AG04450 (cell line): ENCODE results near the gene PSTPIP1. TPM values are rescaled to one million over a fixed set of nuclear protein-coding genes. Genes with fewer than 3 reads are reported as not detected.

ENCODE experiments used
- CTCF ChIA-PET: fragments of 300-600, 350-600 bp; formaldehyde crosslinking; extraction: SDS; loops from one replicate; lab custom pipeline; 2022; ENCODE audit warnings: antibody characterized with exemption, inconsistent platforms; lab: Charles Lee
- POLR2A ChIA-PET: fragments of 350-600 bp; formaldehyde crosslinking; extraction: SDS; loops from one replicate; lab custom pipeline; 2021; ENCODE audit warnings: antibody characterized with exemption, inconsistent platforms; lab: Yijun Ruan, JAX
- DNase-seq: peaks from one replicate; pipeline ENCODE4 v3.0.0-alpha.2; 2011; ENCODE audit warnings: low read depth, low spot score
- H3K27ac ChIP-seq: one replicate; pipeline ENCODE4 v1.5.1; 2012; ENCODE audit warnings: low read depth, low read length, control low read depth
- H3K27me3 ChIP-seq: one replicate; pipeline ENCODE4 v1.6.0; 2012; ENCODE audit warnings: low read length; ENCODE audit not compliant: control insufficient read depth, insufficient read depth
- H3K4me3 ChIP-seq: 2 replicates; pipeline ENCODE4 v1.5.1; 2011; ENCODE audit warnings: mild to moderate bottlenecking, low read depth, low read length, control low read depth
- H3K9me3 ChIP-seq: 2 replicates; pipeline ENCODE4 v1.5.1; 2012; ENCODE audit warnings: low read length; ENCODE audit not compliant: control insufficient read depth, insufficient read depth
- polyA plus RNA-seq: library from polyadenylated mRNA; depleted of rRNA; stranded (reverse); fragments of >200 nt; gene quantifications from 2 replicates; pipeline ENCODE4 v1.2.3, GENCODE V29; 2011
- TF ChIP-seq, protein P1 (sequence below): IDR thresholded peaks from 2 replicates; pipeline ENCODE4 v1.5.1; 2011; ENCODE audit warnings: low read depth, low read length, control low read depth, inconsistent platforms

PSTPIP1 gene
- polyA plus RNA-seq, 1 experiment = 0.21 TPM

DNA sequence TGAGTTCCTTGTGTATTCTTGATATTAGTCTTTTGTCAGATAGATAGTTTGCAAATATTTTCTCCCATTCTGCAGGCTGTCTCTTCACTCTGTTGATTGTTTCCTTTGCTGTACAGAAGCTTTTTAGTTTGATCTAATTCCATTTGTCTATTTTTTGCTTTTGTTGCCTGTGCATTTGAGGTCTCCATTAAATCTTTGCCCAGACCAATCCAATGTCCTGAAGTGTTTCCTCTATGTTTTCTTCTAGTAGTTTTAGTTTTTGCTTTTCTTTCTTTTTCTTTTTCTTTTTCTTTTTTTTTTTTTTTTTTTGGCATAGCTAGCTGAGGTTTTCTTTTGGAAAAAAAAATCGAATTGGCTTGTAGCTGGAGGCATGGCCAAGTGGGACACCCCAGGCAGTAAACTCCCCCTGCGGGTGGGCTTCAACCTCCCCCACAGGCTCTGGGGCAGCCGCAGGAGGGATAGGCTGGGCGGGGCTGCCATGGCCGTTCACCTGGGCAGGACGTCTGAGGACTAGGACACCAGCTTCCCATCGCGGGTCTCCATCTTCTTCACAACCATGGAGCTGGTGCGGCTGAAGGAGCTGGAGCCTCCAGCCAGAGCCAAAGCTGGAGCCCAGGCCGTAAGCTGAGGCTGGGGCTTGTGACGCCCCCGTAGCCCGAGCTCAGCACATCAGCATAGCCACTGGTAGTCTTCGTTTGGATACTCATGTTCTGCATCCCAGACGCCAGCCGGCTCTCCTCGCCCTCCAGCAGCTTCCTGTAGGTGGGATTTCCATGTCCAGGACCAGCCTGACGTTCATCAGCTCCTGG, 16.2 kb upstream of the PSTPIP1 start:
- peaks cover 9% of the 10 kb centered on the region for H3K9me3 ChIP-seq
- H3K27ac ChIP-seq = peak overlapping the region; percentile 31
- H3K27me3 ChIP-seq = peaks cover 6% of the 10 kb centered on the region
- no peak overlapping the region for H3K4me3 ChIP-seq
- ChIA-PET CTCF (interaction anchor here (0.6 to 1.3 kb wide), 3 partner anchors 8 to 129 kb away, joined by 4 to 5 read pairs (median 4); no protein-coding TSS in a partner anchor), POLR2A (no interaction called here)
- no peak for DNase-seq
- TF ChIP-seq, protein P1, sequence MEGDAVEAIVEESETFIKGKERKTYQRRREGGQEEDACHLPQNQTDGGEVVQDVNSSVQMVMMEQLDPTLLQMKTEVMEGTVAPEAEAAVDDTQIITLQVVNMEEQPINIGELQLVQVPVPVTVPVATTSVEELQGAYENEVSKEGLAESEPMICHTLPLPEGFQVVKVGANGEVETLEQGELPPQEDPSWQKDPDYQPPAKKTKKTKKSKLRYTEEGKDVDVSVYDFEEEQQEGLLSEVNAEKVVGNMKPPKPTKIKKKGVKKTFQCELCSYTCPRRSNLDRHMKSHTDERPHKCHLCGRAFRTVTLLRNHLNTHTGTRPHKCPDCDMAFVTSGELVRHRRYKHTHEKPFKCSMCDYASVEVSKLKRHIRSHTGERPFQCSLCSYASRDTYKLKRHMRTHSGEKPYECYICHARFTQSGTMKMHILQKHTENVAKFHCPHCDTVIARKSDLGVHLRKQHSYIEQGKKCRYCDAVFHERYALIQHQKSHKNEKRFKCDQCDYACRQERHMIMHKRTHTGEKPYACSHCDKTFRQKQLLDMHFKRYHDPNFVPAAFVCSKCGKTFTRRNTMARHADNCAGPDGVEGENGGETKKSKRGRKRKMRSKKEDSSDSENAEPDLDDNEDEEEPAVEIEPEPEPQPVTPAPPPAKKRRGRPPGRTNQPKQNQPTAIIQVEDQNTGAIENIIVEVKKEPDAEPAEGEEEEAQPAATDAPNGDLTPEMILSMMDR = no peak

DNA sequence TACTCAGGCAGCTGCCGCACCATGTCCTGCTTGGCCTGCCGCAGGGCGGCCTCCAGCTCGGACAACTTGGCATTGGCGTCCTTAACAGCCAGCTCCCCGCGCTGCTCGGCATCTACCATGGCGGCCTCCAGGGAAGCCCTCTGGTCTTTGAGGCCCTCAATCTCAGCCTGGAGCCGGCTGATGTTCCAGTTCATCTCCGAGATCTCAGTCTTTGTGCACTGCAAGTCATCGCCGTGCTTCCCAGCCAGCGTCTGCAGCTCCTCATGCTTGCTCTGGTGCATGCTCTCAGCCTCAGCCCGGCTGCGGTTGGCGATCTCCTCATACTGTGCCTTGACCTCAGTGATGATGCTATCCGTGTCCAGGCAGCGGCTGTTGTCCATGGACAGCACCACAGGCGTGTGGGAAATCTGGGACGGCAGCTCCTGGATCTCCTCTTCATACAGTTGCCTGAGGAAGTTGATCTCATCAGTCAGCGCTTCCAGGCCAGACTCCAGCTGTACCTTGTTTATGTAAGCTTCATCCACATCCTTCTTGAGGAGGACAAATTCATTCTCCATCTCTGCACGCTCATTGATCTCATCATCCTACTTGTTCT, 15.5 kb upstream of the PSTPIP1 start:
- no peak overlapping the region for H3K4me3 ChIP-seq
- ChIA-PET POLR2A (no interaction called here), CTCF (interaction anchor here (0.7 to 1.3 kb wide), 2 partner anchors 9 to 44 kb away, joined by 4 read pairs; no protein-coding TSS in a partner anchor)
- peaks cover 4% of the 10 kb centered on the region for H3K27me3 ChIP-seq
- H3K27ac ChIP-seq = peak overlapping the region; percentile 31
- DNase-seq = peak; percentile 18
- TF ChIP-seq, protein P1 = no peak
- H3K9me3 ChIP-seq = peaks cover 9% of the 10 kb centered on the region

DNA sequence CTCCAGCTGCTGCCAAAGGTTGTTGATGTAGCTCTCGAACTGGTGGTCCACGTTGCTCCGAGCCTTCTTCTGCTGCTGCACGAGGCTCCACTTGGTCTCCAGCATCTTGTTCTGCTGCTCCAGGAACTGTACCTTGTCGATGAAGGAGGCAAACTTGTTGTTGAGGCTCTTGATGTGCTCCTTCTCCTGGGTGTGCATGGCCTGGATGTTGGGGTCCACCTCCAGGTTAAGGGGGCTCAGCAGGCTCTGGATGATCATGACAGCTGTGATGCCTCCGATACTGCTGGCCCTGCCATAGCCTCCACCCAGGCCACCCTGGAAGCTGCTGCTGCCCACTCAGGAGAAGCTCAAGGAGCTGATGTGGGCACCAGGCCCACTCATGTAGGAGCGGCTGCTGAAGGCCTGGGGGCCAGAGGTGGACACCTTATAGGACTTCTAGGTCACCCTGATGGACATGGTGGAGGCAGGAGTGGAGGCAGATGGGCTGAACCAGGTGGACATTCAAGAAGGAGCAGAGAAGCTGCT, 14.9 kb upstream of the PSTPIP1 start:
- no peak for DNase-seq
- CTCF ChIA-PET = interaction anchor here (1.3 kb wide), 1 partner anchor 44 kb away, joined by 4 read pairs; no protein-coding TSS in a partner anchor
- Histone ChIP-seq H3K4me3 (no peak overlapping the region), H3K27ac (no peak overlapping the region), H3K9me3 (peaks cover 9% of the 10 kb centered on the region), H3K27me3 (peaks cover 4% of the 10 kb centered on the region)
- POLR2A ChIA-PET = no interaction called here
- TF ChIP-seq, protein P1 = no peak

DNA sequence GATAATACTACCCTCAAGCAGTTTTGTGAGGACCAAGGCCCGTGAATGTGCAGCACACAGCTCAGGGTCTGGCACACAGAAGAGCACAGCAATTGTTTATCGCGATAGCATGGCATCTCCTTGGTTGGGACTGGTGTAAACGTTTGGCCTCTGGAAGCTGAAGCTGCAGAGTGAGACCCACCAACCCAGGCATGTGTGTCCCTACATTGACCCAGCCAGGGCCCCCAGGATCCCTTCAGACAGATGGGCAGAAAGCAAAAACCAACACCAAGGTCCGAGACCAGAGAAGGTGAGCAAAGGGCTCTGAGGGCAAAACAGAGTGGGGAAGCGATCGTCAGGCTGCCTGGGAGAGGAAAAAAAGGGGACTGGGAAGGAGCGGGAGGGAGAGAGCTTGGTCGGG, 12.6 kb upstream of the PSTPIP1 start:
- Histone ChIP-seq H3K4me3 (no peak overlapping the region), H3K9me3 (peaks cover 9% of the 10 kb centered on the region), H3K27ac (no peak overlapping the region), H3K27me3 (no peaks in the 10 kb centered on the region)
- CTCF ChIA-PET = interaction anchor here (1.2 kb wide), 1 partner anchor 561 kb away, joined by 3 read pairs; no protein-coding TSS in a partner anchor
- no peak for DNase-seq
- POLR2A ChIA-PET = no interaction called here
- TF ChIP-seq, protein P1 = no peak
